ENCODE results near the gene HLA-DMB.
"Not testable (repeated sequence)": the region's sequence is repeated elsewhere in the genome, so short reads cannot be mapped to it uniquely, and the experiment has no call there.

The HLA-DMB gene

DNA sequence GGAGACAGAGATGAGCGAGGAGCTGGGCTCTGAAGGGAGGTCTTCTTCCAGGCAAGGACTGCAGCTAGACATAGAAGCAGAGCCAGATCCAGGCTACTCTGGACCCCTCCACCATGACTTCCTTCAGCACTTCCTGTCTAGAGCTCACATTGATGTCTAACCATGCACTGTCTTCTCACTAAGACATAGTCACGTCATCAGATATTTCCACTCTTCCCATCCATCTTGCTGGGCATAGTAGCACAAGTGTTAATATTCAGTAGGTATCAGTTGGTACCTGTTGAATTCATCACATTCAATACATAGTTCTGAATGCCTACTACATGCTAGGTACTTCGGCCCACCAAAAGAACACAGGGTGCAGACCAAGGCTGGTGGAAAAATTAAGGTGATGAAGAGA lies 9.2 kb upstream of the HLA-DMB start:
- no peak for DNase-seq (ENCODE audit: low read depth, low spot score)

DNA sequence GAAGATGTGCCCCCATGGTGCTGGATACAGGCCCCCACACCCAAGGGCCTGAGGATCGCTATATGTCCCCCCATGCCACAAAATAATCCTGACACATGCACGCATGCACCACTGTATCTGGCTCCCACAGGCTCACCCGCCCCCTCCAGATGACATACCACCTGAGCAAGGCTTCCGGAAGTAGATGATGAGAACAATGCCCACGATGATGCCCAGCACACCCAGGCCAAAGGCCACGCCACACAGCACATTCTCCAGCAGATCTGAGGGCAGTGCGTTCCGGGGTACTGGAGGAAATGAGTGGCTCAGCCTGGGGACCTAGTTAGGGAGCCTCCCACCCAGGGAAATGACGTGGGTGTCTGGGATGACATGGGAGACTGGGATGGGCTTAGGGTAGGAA lies 8.3 kb upstream of the HLA-DMB start:
- DNase-seq (ENCODE audit: low read depth, low spot score): no peak

DNA sequence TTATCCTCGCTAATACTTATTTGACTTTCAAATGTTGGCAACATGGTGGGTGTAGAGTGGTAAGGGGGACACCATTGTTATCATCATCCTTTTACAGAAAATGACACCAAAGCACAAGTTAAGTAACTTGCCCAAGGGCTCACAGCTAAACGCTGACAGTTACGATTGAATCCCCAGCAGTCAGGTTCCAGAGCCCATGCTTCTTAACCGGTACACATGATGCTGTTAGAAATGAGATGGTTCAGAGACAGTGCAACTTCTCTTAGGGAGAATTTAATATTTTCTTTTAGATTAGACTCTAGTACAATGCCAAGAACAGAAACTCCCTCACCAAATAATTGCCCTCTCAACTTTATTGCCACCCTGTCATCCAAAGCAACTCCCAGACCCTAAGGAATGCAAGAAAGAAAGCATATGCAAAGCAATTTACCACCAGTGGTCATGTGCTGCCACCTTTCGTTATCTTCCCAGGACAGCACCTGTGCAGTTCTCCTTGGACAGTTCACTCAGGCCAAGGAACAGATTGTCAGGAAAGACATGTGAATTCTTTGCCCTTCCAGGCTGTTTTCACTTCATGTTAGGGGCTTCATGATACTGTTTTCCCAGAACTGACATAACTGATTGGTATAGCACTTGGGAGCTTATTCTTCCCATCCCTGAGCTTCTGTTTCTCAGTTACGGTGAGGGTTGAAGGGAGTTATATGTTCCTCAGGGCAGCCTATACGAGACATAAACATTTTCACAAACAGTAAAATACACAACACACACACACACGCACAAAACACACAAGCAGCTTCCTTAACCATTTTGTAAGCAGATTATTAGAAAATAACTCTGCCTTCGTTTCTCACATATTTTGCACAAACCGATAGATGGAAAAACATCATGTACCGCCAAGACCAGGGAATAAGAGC lies 7.0 kb upstream of the HLA-DMB start:
- DNase-seq (ENCODE audit: low read depth, low spot score): no peak

DNA sequence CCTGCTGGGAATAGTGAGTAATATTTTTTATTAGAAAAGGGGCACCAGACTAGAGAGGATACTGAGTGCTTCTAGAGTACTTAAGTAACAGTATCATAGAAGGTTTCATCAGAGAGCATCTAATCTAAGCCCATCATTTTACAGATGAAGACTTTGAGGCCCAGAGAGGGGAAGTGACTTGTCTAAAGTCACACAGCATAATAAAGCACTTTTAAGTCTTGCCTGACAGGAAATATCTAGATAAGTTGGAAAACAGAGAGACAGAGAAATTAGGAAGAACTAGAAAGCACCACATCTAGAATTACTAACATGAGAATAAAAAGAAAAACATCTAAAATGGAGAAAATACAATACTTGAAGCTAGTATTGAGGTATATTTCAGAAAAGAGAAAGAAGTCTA lies 6.1 kb upstream of the HLA-DMB start:
- no peak for DNase-seq (ENCODE audit: low read depth, low spot score)

DNA sequence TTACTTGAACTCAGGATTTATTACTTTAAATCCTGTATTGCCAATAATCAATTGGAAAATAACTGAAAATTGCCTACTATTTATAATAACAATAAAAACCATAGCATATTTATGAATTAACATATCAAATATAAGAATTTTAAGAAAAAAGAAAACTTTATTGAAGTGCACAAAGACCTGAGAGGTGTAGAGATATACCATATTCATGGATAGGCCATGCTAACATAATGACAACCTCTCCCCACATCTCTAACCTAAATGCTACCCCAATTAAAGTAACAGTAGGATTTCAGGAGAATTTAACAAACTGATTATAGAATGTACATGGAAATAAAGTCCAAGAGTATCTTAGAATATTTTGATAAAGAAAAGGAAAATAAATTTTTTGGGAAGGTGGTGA lies 5.1 kb upstream of the HLA-DMB start:
- DNase-seq (ENCODE audit: low read depth, low spot score): no peak

DNA sequence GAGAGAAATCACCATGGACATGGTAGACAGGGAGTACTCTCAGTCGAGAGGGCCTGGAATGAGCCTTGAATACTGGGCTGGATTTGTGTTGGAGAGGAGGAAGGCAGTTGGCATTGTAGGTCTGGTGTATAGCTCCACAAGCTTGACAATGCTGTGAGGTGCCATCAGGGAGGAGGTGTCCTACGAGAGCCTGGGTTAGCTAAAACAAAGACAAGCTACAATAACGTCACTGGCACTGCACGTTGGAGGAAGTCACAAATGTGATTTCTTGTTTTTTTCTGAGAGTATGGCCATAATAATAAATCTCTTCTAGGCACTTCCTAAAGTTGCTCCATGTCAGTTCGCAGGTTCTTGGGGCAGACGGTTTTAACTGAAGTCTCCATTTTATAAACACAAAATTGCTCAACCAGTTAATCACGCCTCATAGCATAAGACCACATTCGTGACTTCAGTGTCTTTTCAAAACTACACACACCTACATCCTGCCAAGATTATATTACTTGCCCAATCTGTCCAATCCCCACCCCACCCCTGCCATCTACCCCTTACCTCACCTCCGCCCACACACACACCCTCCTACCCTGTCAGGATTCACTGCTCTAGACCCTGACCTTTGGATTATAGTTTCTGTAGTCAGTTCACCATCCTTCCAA lies 4.4 kb upstream of the HLA-DMB start:
- no peak for DNase-seq (ENCODE audit: low read depth, low spot score)

DNA sequence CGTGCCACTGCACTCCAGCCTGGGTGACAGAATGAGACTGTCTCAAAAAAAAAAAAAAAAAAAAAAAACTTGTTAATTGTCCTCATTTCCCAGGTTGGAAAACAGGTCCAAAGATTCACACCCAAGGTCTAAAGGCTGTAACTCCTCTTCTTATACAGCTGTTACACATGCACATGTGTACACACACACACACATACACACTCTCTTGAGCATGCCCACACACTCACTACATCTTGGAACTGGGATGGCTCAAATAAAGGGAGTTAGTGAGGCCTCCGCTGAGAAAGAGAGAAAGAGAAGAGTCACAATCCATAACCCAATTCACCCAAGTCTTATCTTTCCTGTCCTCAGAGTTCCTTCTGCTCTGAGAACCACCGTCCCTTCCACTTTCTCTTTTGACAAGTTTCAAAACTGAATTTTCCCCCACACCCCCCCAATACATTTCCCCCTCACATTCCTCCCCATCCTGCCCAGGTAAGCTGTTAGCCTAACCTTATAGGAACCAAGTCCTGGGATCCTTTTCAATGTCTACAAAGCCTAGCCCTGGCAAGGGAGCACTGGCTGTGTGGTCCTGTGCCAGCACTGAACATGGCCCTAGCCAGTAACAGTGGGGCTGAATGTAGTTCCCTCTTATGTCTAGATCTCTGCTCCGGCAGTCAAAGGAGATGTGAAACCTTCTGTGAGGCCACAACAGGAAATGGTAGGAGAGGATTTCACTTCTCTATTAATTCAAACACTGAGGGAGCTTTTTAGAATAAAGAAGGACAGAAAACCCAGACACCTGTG lies 3.2 kb upstream of the HLA-DMB start:
- no peak for DNase-seq (ENCODE audit: low read depth, low spot score)

DNA sequence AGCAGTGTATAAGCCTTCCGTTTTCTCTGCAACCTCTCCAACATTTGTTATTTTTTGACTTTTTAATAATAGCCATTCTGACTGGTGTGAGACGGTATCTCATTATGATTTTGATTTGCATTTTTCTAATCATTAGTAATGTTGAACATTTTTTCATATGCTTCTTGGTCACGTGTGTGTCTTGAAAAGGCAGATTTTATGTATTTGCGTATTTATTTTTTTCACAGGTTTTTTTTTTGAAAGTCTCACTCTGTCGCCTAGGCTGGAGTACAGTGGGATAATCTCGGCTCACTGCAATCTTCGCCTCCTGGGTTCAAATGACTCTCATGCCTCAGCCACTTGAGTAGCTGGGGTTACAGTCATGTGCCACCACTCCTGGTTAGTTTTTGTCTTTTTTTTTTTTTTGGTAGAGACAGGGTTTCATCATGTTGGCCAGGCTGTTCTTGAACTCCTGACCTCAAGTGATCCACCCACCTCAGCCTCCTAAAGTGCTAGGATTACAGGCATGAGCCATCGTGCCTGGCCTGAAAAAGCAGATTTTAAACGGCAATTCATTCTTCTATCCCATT lies 1.8 kb upstream of the HLA-DMB start:
- DNase-seq (ENCODE audit: low read depth, low spot score): not testable (repeated sequence)

DNA sequence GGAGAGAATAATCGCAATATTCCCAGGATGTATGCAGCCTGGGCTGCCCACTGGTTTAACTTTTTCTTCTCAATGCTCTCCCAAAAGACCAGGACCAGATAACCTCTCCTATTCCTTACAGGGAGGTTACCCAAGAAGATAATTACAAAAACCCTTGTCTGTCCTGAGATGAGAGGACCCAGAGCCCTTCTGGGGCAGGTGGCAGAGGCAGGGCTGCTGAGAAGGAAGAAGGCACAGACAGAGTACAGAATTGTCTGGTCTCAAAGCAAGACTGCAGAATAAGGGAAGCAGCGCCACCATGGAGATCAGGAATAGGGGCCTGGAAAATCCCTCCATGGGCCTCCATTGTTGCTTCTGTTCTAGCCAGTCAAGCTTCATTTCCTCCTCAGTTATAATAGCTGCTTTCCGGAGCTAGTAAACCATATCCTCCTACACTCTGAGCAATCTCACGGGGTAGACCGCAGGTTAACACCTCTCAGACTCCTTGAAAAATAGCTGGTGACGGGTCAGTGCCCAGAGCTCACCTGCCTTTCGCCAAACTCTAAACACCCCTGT lies 463 bp upstream of the HLA-DMB start:
- no peak for DNase-seq (ENCODE audit: low read depth, low spot score)

DNA sequence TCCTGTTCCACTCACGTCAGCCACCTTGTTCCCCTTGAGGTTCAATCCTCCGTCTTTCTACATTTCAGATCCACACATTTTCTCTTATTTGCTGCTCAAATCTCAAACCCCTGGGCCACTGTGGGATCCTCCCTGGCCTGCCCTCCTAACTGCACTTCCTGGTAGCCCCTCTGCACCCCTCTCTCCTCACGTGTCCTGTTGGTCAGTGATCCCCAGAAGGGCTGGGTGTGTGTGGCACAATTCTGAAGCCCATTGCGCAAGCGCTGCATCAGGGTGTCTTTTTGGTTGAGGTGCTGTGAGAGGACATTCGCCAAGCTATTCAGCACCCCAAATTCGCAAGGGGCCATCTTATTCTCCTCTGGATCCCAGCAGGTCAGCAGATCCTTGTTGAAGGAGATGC lies 2.3 kb downstream of the HLA-DMB start:
- no peak for DNase-seq (ENCODE audit: low read depth, low spot score)

DNA sequence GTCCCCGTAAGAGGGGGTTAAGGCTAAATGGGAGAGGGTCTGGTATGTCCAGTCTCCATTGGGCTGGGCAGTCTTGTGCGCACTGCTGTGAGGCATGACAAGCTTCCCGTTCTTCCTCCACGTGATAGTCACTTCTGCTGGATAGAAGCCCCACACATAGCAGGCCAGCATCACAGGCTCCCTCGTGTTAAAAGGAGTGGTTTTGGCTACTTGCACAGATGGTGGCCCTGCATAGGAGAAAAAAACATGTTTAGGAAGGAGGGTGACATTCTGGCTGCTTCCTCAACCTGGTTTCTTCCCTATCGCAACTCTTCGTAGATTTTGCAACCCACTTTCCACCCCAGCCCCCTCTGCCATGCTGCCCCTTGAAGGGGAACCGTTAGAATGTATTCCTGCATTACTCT lies 3.6 kb downstream of the HLA-DMB start:
- DNase-seq (ENCODE audit: low read depth, low spot score): no peak

DNA sequence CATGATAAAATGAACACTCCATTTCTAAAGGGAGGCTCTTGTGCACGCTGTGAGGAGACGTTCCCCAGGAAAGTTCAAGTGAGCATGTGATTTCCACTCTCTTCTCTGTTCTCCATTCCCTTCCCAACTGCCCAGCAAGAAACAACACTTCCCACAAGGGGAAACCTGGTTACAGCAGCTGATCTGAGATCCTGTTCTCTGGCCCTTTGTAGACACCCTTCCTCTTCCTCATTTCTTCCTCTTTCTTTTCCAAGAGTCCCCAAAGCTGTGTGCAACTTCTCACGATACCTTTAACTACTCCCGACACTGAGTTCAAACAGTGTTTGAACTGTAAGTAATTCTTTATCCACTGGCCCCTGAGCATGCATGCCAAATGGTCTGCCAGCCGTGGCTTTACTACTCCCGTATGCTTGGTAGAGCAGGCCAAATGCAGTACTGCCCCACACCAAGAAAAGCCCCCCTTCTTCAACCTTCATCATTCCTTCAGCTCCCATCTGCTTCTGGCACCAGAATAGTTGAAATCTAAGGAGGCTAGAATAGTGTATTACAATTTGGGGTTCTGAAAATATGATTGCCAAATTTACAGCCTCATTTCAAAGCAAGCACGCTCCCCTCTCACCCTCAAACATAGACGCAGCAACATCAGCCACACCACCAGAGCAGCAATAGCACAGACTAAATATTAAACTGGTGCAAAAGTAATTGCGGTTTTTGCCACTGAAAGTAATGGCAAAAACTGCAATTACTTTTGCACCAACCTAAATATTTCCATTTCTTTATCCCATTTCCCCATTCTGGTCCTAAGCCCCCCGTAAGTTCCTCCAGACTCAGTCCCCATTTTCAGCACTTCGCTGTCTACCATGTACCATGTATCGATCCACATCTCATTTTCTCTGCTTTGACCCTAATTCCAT lies 4.3 kb downstream of the HLA-DMB start:
- DNase-seq (ENCODE audit: low read depth, low spot score): no peak

DNA sequence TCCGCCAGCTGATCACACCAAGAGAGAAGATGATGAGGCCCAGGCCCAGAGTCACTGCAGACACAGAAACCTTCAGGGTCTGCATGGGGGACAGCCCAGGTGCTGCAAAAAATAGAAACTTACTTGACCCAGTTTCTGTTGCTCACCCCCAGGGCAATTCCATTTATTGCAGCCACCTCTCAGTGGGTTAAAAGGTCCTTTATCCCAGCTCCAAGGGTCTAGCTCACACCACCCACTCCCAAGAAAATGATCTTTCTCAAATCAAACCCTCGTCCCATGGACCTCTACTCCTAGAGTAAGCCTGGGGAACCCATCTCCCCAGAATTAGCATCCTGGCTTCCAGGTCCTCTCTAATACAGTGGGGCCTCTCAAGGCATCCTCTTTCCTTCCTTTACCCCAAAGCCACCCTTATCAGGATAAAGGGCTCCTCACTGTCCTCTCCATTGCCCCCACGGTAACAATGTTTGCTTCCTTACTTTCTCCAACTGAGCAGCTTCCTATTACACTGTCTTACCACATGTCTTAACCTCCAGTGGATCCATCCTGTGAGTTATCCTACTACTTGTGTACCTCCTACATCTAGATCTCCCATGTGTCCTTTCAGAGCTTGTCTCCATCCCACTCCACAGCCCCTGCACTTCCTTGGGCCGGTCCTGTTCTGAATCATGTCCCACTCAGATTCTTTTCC lies 5.1 kb downstream of the HLA-DMB start:
- DNase-seq (ENCODE audit: low read depth, low spot score): no peak

DNA sequence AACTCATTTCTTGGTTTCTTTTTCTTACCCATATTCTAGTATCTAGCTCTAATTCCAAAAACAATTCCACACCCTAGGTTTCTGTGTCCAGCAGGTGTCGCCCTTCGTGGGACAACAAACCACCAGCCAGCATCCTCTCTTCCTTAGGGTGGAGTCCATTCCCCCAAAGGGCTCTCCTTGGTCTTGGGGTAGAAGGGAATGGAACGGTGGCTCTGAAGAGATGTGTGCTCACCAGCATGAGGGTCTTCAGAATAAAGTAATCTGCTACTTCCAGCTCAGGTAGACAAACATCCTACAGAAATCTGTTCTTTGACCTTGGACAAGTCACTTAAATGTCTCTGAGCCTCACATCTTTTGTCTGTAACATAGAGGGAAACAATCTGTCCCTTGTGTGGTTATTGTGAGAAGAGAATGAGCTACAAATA lies 7.2 kb downstream of the HLA-DMB start:
- DNase-seq (ENCODE audit: low read depth, low spot score): peak; percentile 62

DNA sequence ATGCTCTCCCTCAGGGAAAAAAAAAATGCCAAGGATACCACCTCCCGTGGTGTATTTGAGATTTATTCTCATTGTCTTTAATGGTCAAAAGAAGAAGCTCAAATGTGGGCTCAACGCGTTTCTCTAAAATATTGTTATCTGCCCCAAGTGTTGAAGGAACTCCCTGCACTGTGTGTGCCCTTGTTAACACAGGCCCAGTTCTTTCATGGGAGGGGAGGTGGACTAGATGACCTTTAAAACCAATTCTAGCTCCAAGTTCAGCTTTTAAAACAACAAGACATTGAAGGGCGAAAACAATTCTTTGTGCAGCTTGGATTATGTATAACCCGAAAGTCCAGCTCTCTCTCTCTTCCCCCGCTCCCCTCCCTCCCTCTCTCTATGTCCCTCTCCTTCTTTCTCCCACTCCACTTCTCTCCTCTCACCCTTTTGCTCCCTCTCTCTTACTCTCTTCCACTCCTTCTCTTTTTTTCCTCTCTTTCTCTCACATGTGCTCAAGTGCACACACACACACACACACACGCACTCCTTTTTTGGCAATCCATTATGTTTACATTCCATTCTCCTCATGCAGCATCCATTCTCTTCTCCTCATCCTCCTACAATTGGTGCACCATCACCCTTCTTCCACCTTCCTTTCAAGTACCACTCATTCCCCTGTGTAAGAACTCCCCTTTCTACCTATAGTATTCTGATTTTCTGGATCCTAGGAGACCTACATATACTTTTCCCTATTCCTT lies 8.5 kb downstream of the HLA-DMB start:
- DNase-seq (ENCODE audit: low read depth, low spot score): no peak

DNA sequence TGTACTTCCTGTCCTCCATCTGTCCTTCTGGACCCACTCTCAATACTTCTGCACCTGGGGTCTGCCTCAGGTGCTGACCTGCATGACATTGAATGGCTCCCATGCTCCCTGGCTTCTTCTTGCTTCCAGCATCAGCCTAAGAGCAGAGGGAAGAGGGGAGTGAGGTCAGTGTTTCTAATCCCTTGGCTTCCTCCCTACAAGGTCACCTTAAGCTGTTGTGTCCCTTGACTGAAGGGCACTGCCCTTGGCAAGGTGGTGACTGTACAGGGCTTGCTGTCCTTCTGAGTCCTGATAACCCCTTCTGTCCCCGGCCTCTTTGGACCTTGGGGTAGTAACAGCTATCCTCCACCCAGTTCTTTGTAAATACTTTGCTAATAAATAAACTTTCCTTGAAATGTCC lies 9.6 kb downstream of the HLA-DMB start:
- no peak for DNase-seq (ENCODE audit: low read depth, low spot score)

DNA sequence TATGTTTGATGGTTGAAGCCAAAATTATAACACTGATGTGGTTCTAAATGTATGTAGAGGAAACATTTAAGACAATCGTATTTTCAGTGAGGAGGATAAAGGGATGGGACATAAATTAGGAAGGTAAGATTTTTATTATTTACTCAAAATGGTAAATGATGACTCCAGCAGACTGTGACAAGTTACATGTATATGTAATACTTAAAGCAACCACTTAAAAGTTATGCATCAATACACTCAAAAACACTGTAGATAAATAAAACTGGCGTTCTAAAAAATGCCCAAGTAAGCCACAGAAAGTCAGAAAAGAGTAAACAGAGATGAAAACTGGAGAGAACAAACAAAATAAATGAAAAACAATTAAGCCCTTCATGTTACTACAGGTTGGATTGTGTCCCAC lies 18.7 kb downstream of the HLA-DMB start:
- no peak for DNase-seq (ENCODE audit: low read depth, low spot score)

DNA sequence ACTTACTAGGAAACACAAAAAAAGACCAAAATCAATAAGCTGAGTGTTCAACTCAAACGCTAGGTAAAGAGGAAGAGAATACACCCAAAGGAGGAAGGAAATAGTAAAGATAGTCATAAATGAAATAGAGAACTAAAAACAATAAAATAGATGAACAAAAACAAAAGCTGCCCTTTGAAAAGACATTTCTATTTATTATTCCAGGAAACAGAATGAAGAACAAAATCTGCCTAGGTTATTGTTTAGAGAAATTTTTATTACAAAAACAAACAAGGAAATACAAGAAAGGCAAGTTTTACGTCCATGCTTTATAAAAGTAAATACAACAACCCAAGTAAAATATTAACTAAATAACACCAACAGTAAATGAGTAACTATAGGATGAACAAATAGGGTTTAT lies 20.1 kb downstream of the HLA-DMB start:
- no peak for DNase-seq (ENCODE audit: low read depth, low spot score)

DNA sequence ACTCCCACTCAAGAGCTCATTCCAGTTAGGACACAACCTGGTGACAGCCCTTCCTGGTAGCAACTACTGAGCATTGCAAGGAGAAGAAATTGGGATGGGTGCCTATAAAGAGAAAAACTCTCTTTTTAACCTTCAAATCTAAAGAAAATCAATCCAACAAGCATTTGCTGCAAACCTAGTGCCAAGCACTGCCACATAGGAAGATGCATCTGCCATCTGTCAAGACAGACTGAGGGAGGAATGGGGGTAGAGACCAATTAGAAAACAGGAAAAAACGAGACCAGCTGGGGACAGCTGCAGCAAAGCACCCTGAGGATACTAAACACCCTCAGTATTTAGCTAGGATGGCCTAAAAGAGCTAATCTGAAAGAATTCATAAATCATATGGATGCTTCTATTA lies 27.9 kb downstream of the HLA-DMB start:
- DNase-seq (ENCODE audit: low read depth, low spot score): no peak
